Measurements from ENCODE around the gene RFXANK.
"Not testable (repeated sequence)": the region's sequence is repeated elsewhere in the genome, so short reads cannot be mapped to it uniquely, and the experiment has no call there.

The RFXANK gene

DNA sequence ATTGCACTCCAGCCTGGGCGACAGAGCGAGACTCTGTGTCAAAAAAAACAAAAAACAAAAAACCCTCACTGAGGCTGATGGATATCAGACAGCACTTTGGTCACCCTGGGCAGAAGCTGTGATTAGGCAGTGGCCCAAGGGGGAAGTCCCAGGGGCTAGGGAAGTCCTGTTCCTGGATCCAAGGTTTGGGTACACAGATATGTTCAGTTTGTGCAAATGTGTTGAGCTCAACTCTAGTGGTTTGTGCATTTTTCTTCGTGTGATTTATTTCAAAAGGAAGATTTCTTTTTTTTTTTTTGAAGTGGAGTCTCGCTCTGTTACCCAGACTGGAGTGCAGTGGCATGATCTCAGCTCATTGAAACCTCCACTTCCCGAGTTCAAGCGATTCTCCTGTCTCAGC is 34.2 kb upstream of the RFXANK start:
- FAIRE-seq: no peak
- DNase-seq (ENCODE audit: insufficient read length, low spot score): no peak
- TF ChIP-seq POLR2A (IDR thresholded peaks at IDR 0.05; ENCODE audit: low read depth, low read length): no peak

- no peak for TF ChIP-seq POLR2A (IDR thresholded peaks at IDR 0.05; ENCODE audit: low read depth, low read length)
- no peak for FAIRE-seq
- no peak for DNase-seq (ENCODE audit: insufficient read length, low spot score)
Observed at GRCh38 chr19:19159534-19159933, 32.5 kb upstream of the RFXANK start.

- DNase-seq (ENCODE audit: insufficient read length, low spot score): no peak
- FAIRE-seq: no peak
- TF ChIP-seq POLR2A (IDR thresholded peaks at IDR 0.05; ENCODE audit: low read depth, low read length): no peak
Observed at GRCh38 chr19:19160461-19161035, 31.5 kb upstream of the RFXANK start.

GRCh38 chr19:19162495-19162894 is 29.6 kb upstream of the RFXANK start:
- no peak for FAIRE-seq
- no peak for DNase-seq (ENCODE audit: insufficient read length, low spot score)
- TF ChIP-seq POLR2A (IDR thresholded peaks at IDR 0.05; ENCODE audit: low read depth, low read length): no peak

DNA sequence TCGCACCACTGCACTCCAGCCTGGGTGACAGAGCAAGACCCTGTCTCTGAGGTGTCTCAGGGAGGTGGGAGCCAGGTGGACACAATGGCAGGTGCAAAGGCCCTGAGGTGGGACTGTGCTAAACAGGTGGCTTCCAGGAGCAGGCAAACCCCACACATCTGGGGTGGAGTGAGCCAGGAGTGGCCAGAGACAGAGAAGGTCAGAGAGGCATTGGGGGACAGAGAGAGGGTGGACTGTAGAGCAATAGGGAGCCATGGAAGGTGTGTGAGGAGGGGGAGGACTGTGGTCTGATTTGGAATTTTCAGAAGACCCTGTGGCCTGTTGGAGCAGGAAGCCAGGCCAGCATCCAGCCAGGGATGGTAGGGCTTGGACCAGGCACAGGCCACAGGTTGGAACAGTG is 26.7 kb upstream of the RFXANK start:
- TF ChIP-seq POLR2A (IDR thresholded peaks at IDR 0.05; ENCODE audit: low read depth, low read length): no peak
- no peak for DNase-seq (ENCODE audit: insufficient read length, low spot score)
- no peak for FAIRE-seq

DNA sequence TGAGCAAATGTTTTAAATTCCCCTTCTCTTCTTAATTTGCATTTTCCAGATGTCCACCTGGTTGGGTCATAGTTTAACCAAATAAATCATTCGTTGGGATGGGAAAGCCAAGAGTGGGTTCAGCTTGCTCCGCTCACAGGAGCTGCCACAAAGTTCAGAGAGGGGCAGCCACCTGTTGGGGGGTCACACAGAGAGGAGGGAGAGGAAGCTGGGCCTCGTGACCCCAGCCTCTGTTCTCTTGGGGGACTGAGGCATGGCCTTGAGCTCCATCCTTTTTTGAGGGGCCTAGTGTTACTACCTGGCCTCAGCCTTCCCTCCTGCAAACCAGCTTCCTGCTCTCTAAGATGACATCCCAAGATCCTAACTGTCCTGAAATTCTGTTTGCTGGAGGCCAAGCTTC is 24.4 kb upstream of the RFXANK start:
- no peak for FAIRE-seq
- no peak for DNase-seq (ENCODE audit: insufficient read length, low spot score)
- TF ChIP-seq POLR2A (IDR thresholded peaks at IDR 0.05; ENCODE audit: low read depth, low read length): no peak

GRCh38 chr19:19169236-19170052 is 22.6 kb upstream of the RFXANK start:
- no peak for TF ChIP-seq POLR2A (IDR thresholded peaks at IDR 0.05; ENCODE audit: low read depth, low read length)
- FAIRE-seq (no peak), DNase-seq (ENCODE audit: insufficient read length, low spot score) (no peak)

DNA sequence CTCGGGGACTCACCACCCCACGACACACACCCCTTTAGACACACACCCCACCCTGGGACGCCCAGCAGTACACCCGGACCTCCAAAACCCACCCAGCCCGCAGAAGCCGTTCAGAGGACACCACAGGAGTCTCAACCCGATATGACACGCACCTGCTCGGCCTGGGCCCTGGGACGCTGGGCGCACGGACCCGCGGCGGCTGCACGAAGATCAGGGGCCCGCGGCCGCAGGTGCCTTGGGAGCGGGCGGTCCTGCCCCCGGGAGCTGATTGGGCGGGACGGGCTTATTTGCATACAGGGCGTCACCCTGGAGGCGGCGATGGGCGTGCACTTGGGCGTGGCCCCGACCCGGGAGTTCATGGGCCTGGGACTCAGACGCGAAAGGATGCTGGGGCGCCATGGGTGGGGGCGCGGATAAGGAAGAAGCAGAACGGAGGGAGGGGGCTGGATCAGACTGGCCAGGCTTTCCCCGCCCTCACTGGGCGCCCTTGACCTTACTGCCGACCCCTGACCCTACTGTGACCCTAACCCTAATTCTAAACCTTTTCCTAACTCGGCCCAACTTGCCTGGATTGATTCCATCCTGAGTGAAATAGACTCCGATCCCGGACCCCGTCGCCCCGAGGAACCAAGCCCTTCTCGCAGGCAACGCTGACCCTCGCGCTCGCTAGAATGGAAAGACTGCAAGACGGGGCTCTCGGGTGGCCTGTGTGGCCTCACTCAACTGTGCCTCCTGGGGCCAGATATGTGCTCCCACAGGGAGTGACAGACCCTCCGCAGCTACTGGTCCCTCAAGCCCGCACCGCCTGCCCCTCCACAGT is 21.8 kb upstream of the RFXANK start, which contains the start of gene MEF2B:
Gene MEF2B, minus strand, starts transcription at position 211 of the 820 bp plus-strand sequence. CDS start 19,528 bp downstream, outside the sequence.
- no peak for DNase-seq (ENCODE audit: insufficient read length, low spot score)
- no peak for FAIRE-seq
- no peak for TF ChIP-seq POLR2A (IDR thresholded peaks at IDR 0.05; ENCODE audit: low read depth, low read length)

DNA sequence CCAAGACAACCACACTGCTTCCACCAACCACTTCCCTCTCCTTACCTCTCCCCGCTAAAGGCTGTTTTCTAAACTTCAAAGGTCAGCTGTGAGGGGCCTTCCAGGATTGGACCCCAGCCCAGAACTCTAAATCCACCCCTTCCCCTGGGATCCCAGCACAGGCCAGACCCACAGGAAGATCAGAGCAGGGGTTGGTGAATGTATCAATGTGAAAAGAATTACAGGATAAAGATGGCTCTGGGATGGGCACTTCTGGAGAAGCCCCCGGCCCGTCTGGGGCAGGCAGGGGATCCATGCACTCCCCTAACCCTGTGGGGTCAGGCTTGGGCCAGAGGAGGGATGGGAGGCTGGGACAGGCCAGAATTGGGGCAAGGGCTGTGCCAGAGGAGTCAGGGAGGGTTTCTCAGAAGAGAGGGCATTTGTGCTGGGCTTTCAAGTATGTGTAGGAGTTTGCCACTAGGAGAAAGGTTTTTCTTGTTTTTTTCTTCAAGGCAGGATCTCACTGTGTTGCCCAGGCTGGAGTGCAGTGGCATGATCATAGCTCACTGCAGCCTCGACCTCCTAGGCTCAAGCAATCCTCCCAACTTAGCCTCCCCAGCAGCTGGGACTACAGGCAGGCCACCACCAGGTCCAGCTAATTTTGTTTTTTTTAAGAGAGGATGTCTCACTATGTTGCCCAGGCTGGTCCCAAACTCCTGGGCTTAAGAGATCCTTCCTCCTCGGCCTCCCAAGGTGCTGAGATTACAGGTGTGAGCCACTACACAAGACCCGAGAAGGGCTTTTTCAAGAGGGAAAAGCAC is 21.0 kb upstream of the RFXANK start:
- no peak for TF ChIP-seq POLR2A (IDR thresholded peaks at IDR 0.05; ENCODE audit: low read depth, low read length)
- FAIRE-seq: no peak
- no peak for DNase-seq (ENCODE audit: insufficient read length, low spot score)

- no peak for FAIRE-seq
- TF ChIP-seq POLR2A (IDR thresholded peaks at IDR 0.05; ENCODE audit: low read depth, low read length): no peak
- DNase-seq (ENCODE audit: insufficient read length, low spot score): no peak
Observed at GRCh38 chr19:19171821-19172532, 20.1 kb upstream of the RFXANK start.

DNA sequence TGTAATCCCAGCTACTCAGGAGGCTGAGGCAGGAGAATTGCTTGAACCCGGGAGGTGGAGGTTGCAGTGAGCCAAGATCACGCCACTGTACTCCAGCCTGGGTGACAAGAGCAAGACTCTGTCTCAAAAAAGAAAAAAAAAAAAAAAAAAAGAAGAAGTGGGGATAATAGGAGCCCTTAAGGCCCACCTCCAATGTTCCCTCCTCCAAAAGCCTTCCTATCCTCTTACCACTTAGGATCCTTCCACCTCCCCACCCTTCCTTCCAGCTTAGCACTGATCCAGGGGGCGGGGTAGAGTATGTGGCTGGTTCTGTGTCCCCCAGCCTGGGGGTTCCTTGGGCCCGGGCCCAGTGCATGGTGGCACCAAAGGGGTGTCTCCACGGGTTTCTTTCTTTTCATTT is 18.8 kb upstream of the RFXANK start:
- DNase-seq (ENCODE audit: insufficient read length, low spot score); FAIRE-seq: not testable (repeated sequence)

DNA sequence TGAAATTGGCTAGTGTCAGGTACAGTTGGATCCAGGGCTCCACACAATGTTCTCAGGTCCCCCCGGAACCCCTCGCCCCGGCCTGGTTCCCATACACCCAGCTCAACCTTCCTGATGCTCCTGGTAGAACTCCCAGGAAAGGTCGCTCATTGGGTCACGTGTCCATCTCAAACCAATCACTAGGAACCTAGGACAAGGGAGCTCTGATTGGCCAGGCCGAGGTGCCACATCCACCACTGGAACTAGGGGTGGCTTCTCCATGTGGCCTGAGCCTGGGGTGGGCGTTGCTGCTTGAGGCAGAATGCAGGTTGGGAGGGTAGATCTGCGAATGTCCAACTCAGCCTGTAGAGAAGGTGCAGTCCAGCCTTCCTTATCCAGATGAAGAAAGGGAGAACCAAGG is 15.1 kb upstream of the RFXANK start:
- TF ChIP-seq POLR2A (IDR thresholded peaks at IDR 0.05; ENCODE audit: low read depth, low read length): no peak
- no peak for DNase-seq (ENCODE audit: insufficient read length, low spot score)
- no peak for FAIRE-seq

Data from H54 (cell line).